ENCODE measurements around the gene ZNRF1.
A peak's percentile ranks its signal among the peaks of the same experiment; 100 is the strongest.

Gene ZNRF1

DNA sequence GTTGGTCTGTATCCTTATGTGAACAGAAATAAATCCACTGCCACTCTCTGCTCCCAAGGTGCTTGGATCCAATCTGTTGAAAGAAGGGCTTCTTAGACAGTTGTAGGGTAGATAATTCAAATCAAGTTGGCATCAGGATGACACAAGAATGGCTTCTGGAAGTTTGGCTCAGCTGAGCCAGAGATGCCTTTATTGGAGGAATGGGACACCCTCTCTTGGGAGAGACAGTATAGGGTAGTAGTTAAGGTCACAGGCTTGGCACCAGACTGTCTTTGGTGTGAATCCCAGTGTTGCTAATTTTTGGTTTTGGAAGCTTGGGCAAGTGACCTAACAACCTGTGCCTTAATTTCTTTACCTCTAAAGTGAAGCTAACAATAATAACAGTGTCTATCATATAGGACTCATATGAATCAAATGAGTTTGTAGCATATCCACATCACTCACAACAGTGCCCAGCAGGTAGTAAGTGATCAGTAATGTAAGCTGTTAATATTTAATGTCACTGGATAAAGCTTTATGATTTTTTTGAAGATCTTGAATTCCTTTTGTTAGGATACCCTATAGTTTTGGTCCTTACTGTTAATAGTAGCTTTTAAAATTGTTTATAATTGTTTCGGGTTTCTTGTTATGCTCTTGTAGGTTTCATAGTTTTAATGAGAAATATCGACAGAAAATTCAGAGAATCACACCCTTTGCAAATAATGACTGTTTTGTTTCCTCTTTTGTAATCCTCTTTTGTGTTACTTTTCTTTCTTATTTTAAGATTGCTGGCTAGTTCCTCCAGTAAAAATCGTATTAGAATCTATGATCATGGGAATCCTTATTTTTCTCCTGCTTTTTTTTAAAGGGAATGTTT lies 19.1 kb downstream of the ZNRF1 start:
- Histone ChIP-seq H3K4me3 (ENCODE audit: low read depth in 1 of 2, low read length in 1 of 2) (no peak overlapping the region), H3K36me3 (no peaks in the 10 kb centered on the region), H3K27me3 (no peaks in the 10 kb centered on the region), H3K9me3 (no peaks in the 10 kb centered on the region), H3K27ac (peak overlapping the region; percentile 15), H3K4me1 (ENCODE audit: control insufficient read depth in 1 of 2, insufficient read depth in 1 of 2, low read depth in 1 of 2, low read length in 1 of 2) (peaks cover 13 to 15% of the 10 kb centered on the region in 2 experiments)
- TF ChIP-seq CTCF (IDR thresholded peaks at IDR 0.05) = no peak

- Histone ChIP-seq H3K27me3 (no peaks in the 10 kb centered on the region), H3K27ac (no peak overlapping the region)
Measured at GRCh38 chr16:75019007-75019406, 20.2 kb downstream of the ZNRF1 start.

GRCh38 chr16:75019586-75019985 lies 20.8 kb downstream of the ZNRF1 start:
- no peak for TF ChIP-seq CTCF (IDR thresholded peaks at IDR 0.05)

More at GRCh38 chr16:75019007-75019406, 20.2 kb downstream of the ZNRF1 start:
- Histone ChIP-seq H3K4me3 (ENCODE audit: low read depth in 1 of 2, low read length in 1 of 2) (no peak overlapping the region), H3K4me1 (ENCODE audit: control insufficient read depth in 1 of 2, insufficient read depth in 1 of 2, low read depth in 1 of 2, low read length in 1 of 2) (peaks cover 15 to 23% of the 10 kb centered on the region in 2 experiments), H3K36me3 (no peaks in the 10 kb centered on the region), H3K9me3 (no peaks in the 10 kb centered on the region)
- no peak for TF ChIP-seq CTCF (IDR thresholded peaks at IDR 0.05)

GRCh38 chr16:75021410-75021809 lies 22.6 kb downstream of the ZNRF1 start:
- peaks cover 35 to 45% of the 10 kb centered on the region in 2 experiments for H3K4me1 ChIP-seq (ENCODE audit: control insufficient read depth in 1 of 2, insufficient read depth in 1 of 2, low read depth in 1 of 2, low read length in 1 of 2)
- no peak overlapping the region for H3K4me3 ChIP-seq (ENCODE audit: low read depth in 1 of 2, low read length in 1 of 2)
- H3K27ac ChIP-seq = no peak overlapping the region
- no peaks in the 10 kb centered on the region for H3K27me3 ChIP-seq
- H3K9me3 ChIP-seq = no peaks in the 10 kb centered on the region
- H3K36me3 ChIP-seq = no peaks in the 10 kb centered on the region
- no peak for TF ChIP-seq CTCF (IDR thresholded peaks at IDR 0.05)

More at GRCh38 chr16:75019586-75019985, 20.8 kb downstream of the ZNRF1 start:
- Histone ChIP-seq H3K27me3 (no peaks in the 10 kb centered on the region), H3K27ac (no peak overlapping the region), H3K4me3 (ENCODE audit: low read depth in 1 of 2, low read length in 1 of 2) (no peak overlapping the region), H3K36me3 (no peaks in the 10 kb centered on the region), H3K4me1 (ENCODE audit: control insufficient read depth in 1 of 2, insufficient read depth in 1 of 2, low read depth in 1 of 2, low read length in 1 of 2) (peaks cover 20 to 28% of the 10 kb centered on the region in 2 experiments), H3K9me3 (no peaks in the 10 kb centered on the region)

- Histone ChIP-seq H3K4me1 (ENCODE audit: control insufficient read depth in 1 of 2, insufficient read depth in 1 of 2, low read depth in 1 of 2, low read length in 1 of 2) (peaks cover 29 to 38% of the 10 kb centered on the region in 2 experiments), H3K36me3 (no peaks in the 10 kb centered on the region), H3K27ac (no peak overlapping the region), H3K27me3 (no peaks in the 10 kb centered on the region), H3K9me3 (no peaks in the 10 kb centered on the region), H3K4me3 (ENCODE audit: low read depth in 1 of 2, low read length in 1 of 2) (no peak overlapping the region)
- TF ChIP-seq CTCF (IDR thresholded peaks at IDR 0.05) = no peak
Measured at GRCh38 chr16:75022567-75022966, 23.7 kb downstream of the ZNRF1 start.
